ENCODE data around the gene AHCY.

The AHCY gene

GRCh38 chr20:34324541-34324940, 21.4 kb upstream of the AHCY start:
- no peak for DNase-seq (ENCODE audit: insufficient read length, low spot score)
- TF ChIP-seq PAX5 (IDR thresholded peaks at IDR 0.05; ENCODE audit: insufficient read depth, low read length, severe bottlenecking) (no peak), POU2F2 (IDR thresholded peaks at IDR 0.05; ENCODE audit: low read depth, low read length) (no peak), POLR2A (IDR thresholded peaks at IDR 0.05; ENCODE audit: low read depth, low read length) (no peak), POLR2AphosphoS5 (IDR thresholded peaks at IDR 0.05; ENCODE audit: low read depth, low read length) (no peak), SPI1 (IDR thresholded peaks at IDR 0.05; ENCODE audit: low read depth, low read length) (no peak)
- FAIRE-seq: no peak

- DNase-seq (ENCODE audit: insufficient read length, low spot score): no peak
- no peak for TF ChIP-seq POLR2AphosphoS5 (IDR thresholded peaks at IDR 0.05; ENCODE audit: low read depth, low read length)
- no peak for TF ChIP-seq PAX5 (IDR thresholded peaks at IDR 0.05; ENCODE audit: insufficient read depth, low read length, severe bottlenecking)
- TF ChIP-seq TAF1 (IDR thresholded peaks at IDR 0.05; ENCODE audit: low read depth, low read length): no peak
- no peak for TF ChIP-seq SPI1 (IDR thresholded peaks at IDR 0.05; ENCODE audit: low read depth, low read length)
- TF ChIP-seq POU2F2 (IDR thresholded peaks at IDR 0.05; ENCODE audit: low read depth, low read length): no peak
- no peak for TF ChIP-seq POLR2A (IDR thresholded peaks at IDR 0.05; ENCODE audit: low read depth, low read length)
- peak; percentile 35 for FAIRE-seq
Observed at GRCh38 chr20:34322267-34323105, 19.3 kb upstream of the AHCY start.

GRCh38 chr20:34320861-34321260, 17.7 kb upstream of the AHCY start:
- TF ChIP-seq TAF1 (IDR thresholded peaks at IDR 0.05; ENCODE audit: low read depth, low read length): no peak
- DNase-seq (ENCODE audit: insufficient read length, low spot score) (no peak), FAIRE-seq (no peak)

GRCh38 chr20:34318609-34319443, 15.7 kb upstream of the AHCY start:
- FAIRE-seq: no peak

GRCh38 chr20:34316196-34316814, 13.2 kb upstream of the AHCY start:
- TF ChIP-seq POU2F2 (IDR thresholded peaks at IDR 0.05; ENCODE audit: low read depth, low read length) (no peak), PAX5 (IDR thresholded peaks at IDR 0.05; ENCODE audit: insufficient read depth, low read length, severe bottlenecking) (no peak), TAF1 (IDR thresholded peaks at IDR 0.05; ENCODE audit: low read depth, low read length) (no peak)
- no peak for FAIRE-seq
- DNase-seq (ENCODE audit: insufficient read length, low spot score): no peak

More at GRCh38 chr20:34318609-34319443, 15.7 kb upstream of the AHCY start:
- TF ChIP-seq PAX5 (IDR thresholded peaks at IDR 0.05; ENCODE audit: insufficient read depth, low read length, severe bottlenecking) (no peak), POU2F2 (IDR thresholded peaks at IDR 0.05; ENCODE audit: low read depth, low read length) (no peak), POLR2AphosphoS5 (IDR thresholded peaks at IDR 0.05; ENCODE audit: low read depth, low read length) (no peak), POLR2A (IDR thresholded peaks at IDR 0.05; ENCODE audit: low read depth, low read length) (no peak), SPI1 (IDR thresholded peaks at IDR 0.05; ENCODE audit: low read depth, low read length) (no peak), TAF1 (IDR thresholded peaks at IDR 0.05; ENCODE audit: low read depth, low read length) (no peak)
- no peak for DNase-seq (ENCODE audit: insufficient read length, low spot score)

GRCh38 chr20:34315236-34315635, 12.1 kb upstream of the AHCY start:
- DNase-seq (ENCODE audit: insufficient read length, low spot score) (no peak), FAIRE-seq (no peak)
- TF ChIP-seq POLR2A (IDR thresholded peaks at IDR 0.05; ENCODE audit: low read depth, low read length): no peak
- TF ChIP-seq SPI1 (IDR thresholded peaks at IDR 0.05; ENCODE audit: low read depth, low read length): no peak
- TF ChIP-seq POLR2AphosphoS5 (IDR thresholded peaks at IDR 0.05; ENCODE audit: low read depth, low read length): no peak
- no peak for TF ChIP-seq POU2F2 (IDR thresholded peaks at IDR 0.05; ENCODE audit: low read depth, low read length)

GRCh38 chr20:34312544-34313217, 9.5 kb upstream of the AHCY start:
- TF ChIP-seq POU2F2 (IDR thresholded peaks at IDR 0.05; ENCODE audit: low read depth, low read length) (peak; percentile 48; the same call in 1 of the 2 replicates), POLR2AphosphoS5 (IDR thresholded peaks at IDR 0.05; ENCODE audit: low read depth, low read length) (no peak)
- peak; percentile 73 for DNase-seq (ENCODE audit: insufficient read length, low spot score)
- peak; percentile 98 for FAIRE-seq

- no peak for TF ChIP-seq PAX5 (IDR thresholded peaks at IDR 0.05; ENCODE audit: insufficient read depth, low read length, severe bottlenecking)
- no peak for TF ChIP-seq POLR2AphosphoS5 (IDR thresholded peaks at IDR 0.05; ENCODE audit: low read depth, low read length)
- no peak for TF ChIP-seq POU2F2 (IDR thresholded peaks at IDR 0.05; ENCODE audit: low read depth, low read length)
- TF ChIP-seq TAF1 (IDR thresholded peaks at IDR 0.05; ENCODE audit: low read depth, low read length): no peak
- TF ChIP-seq SPI1 (IDR thresholded peaks at IDR 0.05; ENCODE audit: low read depth, low read length): no peak
- no peak for TF ChIP-seq POLR2A (IDR thresholded peaks at IDR 0.05; ENCODE audit: low read depth, low read length)
- DNase-seq (ENCODE audit: insufficient read length, low spot score) (no peak), FAIRE-seq (no peak)
Observed at GRCh38 chr20:34312024-34312460, 8.9 kb upstream of the AHCY start.
